Measurements from ENCODE around the gene CEBPG.

Gene CEBPG

GRCh38 chr19:33411621-33412180, 38.2 kb downstream of the CEBPG start:
- Histone ChIP-seq H3K4me2 (ENCODE audit: low read depth, low read length, poor library complexity, severe bottlenecking) (no peak overlapping the region), H3K4me3 (ENCODE audit: low read length, poor library complexity, severe bottlenecking) (no peak overlapping the region), H3K79me2 (ENCODE audit: insufficient read depth, low read length) (no peaks in the 10 kb centered on the region), H3F3A (ENCODE audit: low read depth) (no peaks in the 10 kb centered on the region), H3K9ac (ENCODE audit: low read depth, low read length, poor library complexity, severe bottlenecking) (no peak overlapping the region), H3K9me2 (replicated peaks; ENCODE audit: low read depth, low read length) (no peaks in the 10 kb centered on the region), H4K20me1 (ENCODE audit: insufficient read depth, low read length, poor library complexity, severe bottlenecking) (no peaks in the 10 kb centered on the region), H2AFZ (ENCODE audit: low read length) (no peak overlapping the region), H3K9me3 (ENCODE audit: insufficient read depth, low read depth, low read length) (no peaks in the 10 kb centered on the region), H3K36me3 (ENCODE audit: insufficient read depth, low read length) (no peaks in the 10 kb centered on the region), H3K4me1 (ENCODE audit: insufficient read depth, low read length, poor library complexity, severe bottlenecking) (peaks cover 3% of the 10 kb centered on the region), H3K27me3 (ENCODE audit: insufficient read depth, low read length, poor library complexity, severe bottlenecking) (no peaks in the 10 kb centered on the region)
- TF ChIP-seq EZH2phosphoT487 (IDR thresholded peaks at IDR 0.05; ENCODE audit: borderline replicate concordance) = no peak
- TF ChIP-seq CTCF (conservative IDR thresholded peaks at IDR 0.05; ENCODE audit: low read length) = no peak

- H3K79me2 ChIP-seq (ENCODE audit: insufficient read depth, low read length) = no peaks in the 10 kb centered on the region
- no peaks in the 10 kb centered on the region for H3K27me3 ChIP-seq (ENCODE audit: insufficient read depth, low read length, poor library complexity, severe bottlenecking)
- TF ChIP-seq CTCF (conservative IDR thresholded peaks at IDR 0.05; ENCODE audit: low read length) (no peak), EZH2phosphoT487 (IDR thresholded peaks at IDR 0.05; ENCODE audit: borderline replicate concordance) (no peak)
- no peaks in the 10 kb centered on the region for H4K20me1 ChIP-seq (ENCODE audit: insufficient read depth, low read length, poor library complexity, severe bottlenecking)
- peaks cover 3% of the 10 kb centered on the region for H3K4me1 ChIP-seq (ENCODE audit: insufficient read depth, low read length, poor library complexity, severe bottlenecking)
- H3K9me2 ChIP-seq (replicated peaks; ENCODE audit: low read depth, low read length) = no peaks in the 10 kb centered on the region
- no peak overlapping the region for H3K4me3 ChIP-seq (ENCODE audit: low read length, poor library complexity, severe bottlenecking)
- H3K36me3 ChIP-seq (ENCODE audit: insufficient read depth, low read length) = no peaks in the 10 kb centered on the region
- no peak overlapping the region for H2AFZ ChIP-seq (ENCODE audit: low read length)
- no peak overlapping the region for H3K4me2 ChIP-seq (ENCODE audit: low read depth, low read length, poor library complexity, severe bottlenecking)
- H3F3A ChIP-seq (ENCODE audit: low read depth) = no peaks in the 10 kb centered on the region
- H3K9ac ChIP-seq (ENCODE audit: low read depth, low read length, poor library complexity, severe bottlenecking) = no peak overlapping the region
- H3K9me3 ChIP-seq (ENCODE audit: insufficient read depth, low read depth, low read length) = no peaks in the 10 kb centered on the region
These were observed 39.3 kb downstream of the CEBPG start for GRCh38 chr19:33412601-33413425.

- Histone ChIP-seq H3F3A (ENCODE audit: low read depth) (no peaks in the 10 kb centered on the region), H3K4me3 (ENCODE audit: low read length, poor library complexity, severe bottlenecking) (no peak overlapping the region), H3K9me2 (replicated peaks; ENCODE audit: low read depth, low read length) (no peaks in the 10 kb centered on the region)
These were observed 39.9 kb downstream of the CEBPG start for GRCh38 chr19:33413426-33413725.

More at GRCh38 chr19:33413426-33413725, 39.9 kb downstream of the CEBPG start:
- TF ChIP-seq EZH2phosphoT487 (IDR thresholded peaks at IDR 0.05; ENCODE audit: borderline replicate concordance) = no peak
- no peak overlapping the region for H2AFZ ChIP-seq (ENCODE audit: low read length)
- no peaks in the 10 kb centered on the region for H3K9me3 ChIP-seq (ENCODE audit: insufficient read depth, low read depth, low read length)
- H3K4me1 ChIP-seq (ENCODE audit: insufficient read depth, low read length, poor library complexity, severe bottlenecking) = peaks cover 3% of the 10 kb centered on the region
- H4K20me1 ChIP-seq (ENCODE audit: insufficient read depth, low read length, poor library complexity, severe bottlenecking) = no peaks in the 10 kb centered on the region
- H3K79me2 ChIP-seq (ENCODE audit: insufficient read depth, low read length) = no peaks in the 10 kb centered on the region
- no peak overlapping the region for H3K4me2 ChIP-seq (ENCODE audit: low read depth, low read length, poor library complexity, severe bottlenecking)
- no peak overlapping the region for H3K9ac ChIP-seq (ENCODE audit: low read depth, low read length, poor library complexity, severe bottlenecking)
- H3K27me3 ChIP-seq (ENCODE audit: insufficient read depth, low read length, poor library complexity, severe bottlenecking) = no peaks in the 10 kb centered on the region
- H3K36me3 ChIP-seq (ENCODE audit: insufficient read depth, low read length) = no peaks in the 10 kb centered on the region

Data from Loucy (cell line).